GM12878 (cell line): ENCODE measurements around the gene MAP3K4. TPM values are rescaled to one million over a fixed set of nuclear protein-coding genes. Genes with fewer than 3 reads are reported as not detected.

Source experiments
- ATAC-seq: fragments of 200-7000 bp; cut with Tn5 transposase; 3 replicates; pipeline ENCODE4 v1.9.1; 2020; ENCODE audit warnings: mild to moderate bottlenecking, moderate library complexity
- BruUV-seq: library from RNA; stranded (reverse); fragments of 400-500 nt; replicated peaks from 2 replicates; lab custom pipeline; 2021; lab: Mats Ljungman, UMichigan
- CTCF ChIA-PET: fragments of 300-600 bp; sonication (Branson Sonifier 250); formaldehyde crosslinking; extraction: SDS; loops from one replicate; lab custom pipeline; 2021; ENCODE audit warnings: inconsistent platforms; lab: Yijun Ruan, JAX
- POLR2A ChIA-PET: fragments of 350-600 bp; formaldehyde crosslinking; extraction: SDS; loops from one replicate; lab custom pipeline; 2021; ENCODE audit warnings: inconsistent platforms; lab: Charles Lee
- RAD21 ChIA-PET: fragments of 300-600 bp; sonication (Branson Sonifier 250); formaldehyde crosslinking; loops from one replicate; lab custom pipeline; 2023; ENCODE audit warnings: antibody characterized with exemption; ENCODE audit not compliant: unreplicated experiment; lab: Charles Lee
- SMC1A ChIA-PET: fragments of 300-600 bp; sonication (Branson Sonifier 250); formaldehyde crosslinking; loops from one replicate; lab custom pipeline; 2023; ENCODE audit not compliant: unreplicated experiment, uncharacterized antibody; lab: Charles Lee
- DNase-seq: peaks from one replicate; pipeline ENCODE4 v3.0.0-alpha.2; 2011; ENCODE audit warnings: low read depth, low spot score
- FAIRE-seq: peaks from 3 replicates; lab custom pipeline; 2011; peaks lifted over from hg19 to GRCh38; lab: Jason Lieb, UNC
- H2AFZ ChIP-seq: 2 replicates; pipeline ENCODE4 v1.6.0; 2011; ENCODE audit warnings: low read depth, low read length, control low read depth; ENCODE audit not compliant: control insufficient read depth
- H3K27ac ChIP-seq: 2 replicates; pipeline ENCODE4 v1.5.1; 2011; ENCODE audit warnings: control low read depth; ENCODE audit not compliant: control insufficient read depth, insufficient read depth
- H3K27me3 ChIP-seq, 2 experiments: replicated peaks in 1 of 2; 2 replicates each; pipeline versions ENCODE4 v1.6.0 to v1.6.1; 2011; ENCODE audit warnings: low read length in 1 of 2; ENCODE audit not compliant: control insufficient read depth in 2 of 2, insufficient read depth in 2 of 2
- H3K36me3 ChIP-seq, 2 experiments: 2 replicates each; pipeline ENCODE4 v1.5.1; 2011; ENCODE audit warnings: low read length in 1 of 2; ENCODE audit not compliant: control insufficient read depth in 2 of 2, insufficient read depth in 2 of 2
- H3K4me1 ChIP-seq: 2 replicates; pipeline ENCODE4 v1.6.1; 2011; ENCODE audit warnings: mild to moderate bottlenecking, low read length, moderate library complexity, mixed read lengths; ENCODE audit not compliant: control insufficient read depth, insufficient read depth
- H3K4me2 ChIP-seq: 2 replicates; pipeline ENCODE4 v1.6.0; 2011; ENCODE audit warnings: control low read depth; ENCODE audit not compliant: control insufficient read depth, insufficient read depth
- H3K4me3 ChIP-seq: fragments of 200-600 bp; sonication (generic); 2 replicates; pipeline ENCODE4 v1.5.1; 2016
- H3K79me2 ChIP-seq: 2 replicates; pipeline ENCODE4 v1.6.0; 2011; ENCODE audit warnings: low read length; ENCODE audit not compliant: control insufficient read depth, insufficient read depth
- H3K9ac ChIP-seq: 2 replicates; pipeline ENCODE4 v1.8.0; 2011; ENCODE audit warnings: low read length, control low read depth, mixed read lengths; ENCODE audit not compliant: control insufficient read depth, insufficient read depth
- H3K9me3 ChIP-seq: replicated peaks from 3 replicates; pipeline ENCODE4 v1.5.1; 2011; ENCODE audit warnings: mild to moderate bottlenecking, low read length; ENCODE audit not compliant: control insufficient read depth, insufficient read depth
- H4K20me1 ChIP-seq: 2 replicates; pipeline ENCODE4 v1.6.0; 2011; ENCODE audit not compliant: control insufficient read depth, insufficient read depth
- BCLAF1 ChIP-seq: fragments of 450-650 bp; IDR thresholded peaks from 2 replicates; pipeline ENCODE4 v1.6.1; 2017; ENCODE audit warnings: antibody characterized with exemption, mild to moderate bottlenecking, moderate library complexity
- DPF2 ChIP-seq: fragments of 450-650 bp; IDR thresholded peaks from 2 replicates; pipeline ENCODE4 v1.6.1; 2017; ENCODE audit warnings: mild to moderate bottlenecking
- IRF4 ChIP-seq: IDR thresholded peaks from 2 replicates; pipeline ENCODE4 v1.6.1; 2011; ENCODE audit warnings: low read depth, low read length
- MEF2A ChIP-seq: IDR thresholded peaks from 2 replicates; pipeline ENCODE4 v1.6.1; 2011; ENCODE audit warnings: low read depth, mild to moderate bottlenecking, low read length, moderate library complexity; ENCODE audit not compliant: insufficient read depth
- MTA2 ChIP-seq: fragments of 450-650 bp; IDR thresholded peaks from 2 replicates; pipeline ENCODE4 v1.6.1; 2016; ENCODE audit warnings: low read depth, mild to moderate bottlenecking, moderate library complexity
- MYC ChIP-seq: IDR thresholded peaks from 2 replicates; pipeline ENCODE4 v1.6.1; 2011; ENCODE audit warnings: mild to moderate bottlenecking, low read length, moderate library complexity, inconsistent platforms; ENCODE audit not compliant: insufficient read depth, insufficient replicate concordance, insufficient read length, severe bottlenecking
- NFIC ChIP-seq: IDR thresholded peaks from 2 replicates; pipeline ENCODE4 v1.6.1; 2012; ENCODE audit warnings: low read depth, mild to moderate bottlenecking, inconsistent platforms, low read length, moderate library complexity
- RCOR1 ChIP-seq: conservative IDR thresholded peaks from 2 replicates; pipeline ENCODE4 v1.6.1; 2012; ENCODE audit warnings: low read depth, low read length, improper control_type of control experiment
- YY1 ChIP-seq: IDR thresholded peaks from 2 replicates; pipeline ENCODE4 v1.6.1; 2011; ENCODE audit warnings: low read depth, mild to moderate bottlenecking, low read length
- ZNF274 ChIP-seq: IDR thresholded peaks from one replicate; pipeline ENCODE4 v1.8.0; 2011; ENCODE audit not compliant: insufficient read length, insufficient read depth
- ZNF384 ChIP-seq: IDR thresholded peaks from 2 replicates; pipeline ENCODE4 v1.6.1; 2012; ENCODE audit warnings: low read depth, mild to moderate bottlenecking, low read length, improper control_type of control experiment, borderline replicate concordance
- ZZZ3 ChIP-seq: IDR thresholded peaks from 2 replicates; pipeline ENCODE4 v1.6.1; 2011; ENCODE audit warnings: low read depth; ENCODE audit not compliant: control insufficient read depth, insufficient read length
- WGBS: methylation state at CpG from one replicate; pipeline ENCODE4 v1.1.6; 2016; ENCODE audit warnings: low lambda C conversion rate; ENCODE audit not compliant: insufficient replicate concordance, insufficient coverage; ENCODE audit errors: missing lambda C conversion rate; 5-methylcytosine and 5-hydroxymethylcytosine counted together
- in situ Hi-C: fragments of 300-500 bp; cut with MboI; formaldehyde crosslinking; loops from 9 replicates; pipeline ENCODE4 v1.14.3; 2018; ENCODE audit warnings: mixed read lengths
- intact Hi-C: fragments of 100-400 bp; cut with micrococcal nuclease; formaldehyde crosslinking; loops from one replicate; pipeline ENCODE4 v1.14.2; 2022; ENCODE audit not compliant: unreplicated experiment
- polyA plus RNA-seq, 11 experiments: library from polyadenylated mRNA; depleted of rRNA in 4 of 11; unstranded in 6 of 11; stranded (reverse) in 5 of 11; fragments of >200 nt; fragmentation: Nextera tagmentation in 4 of 11; fragmentation: Illumina TruSeq in 1 of 11; extraction: Ambion mirVana in 4 of 11; extraction: Trizol in 1 of 11; gene quantifications; 1 replicate in 1 of 11; 2 replicates in 10 of 11; pipeline versions ENCODE4 v1.2.1 to v1.2.3, GENCODE V29; 2011 to 2016; ENCODE audit warnings: inconsistent platforms in 2 of 11, missing spikeins in 2 of 11, low read depth in 1 of 11
- total RNA-seq, 4 experiments: library from RNA; depleted of rRNA in 3 of 4; stranded (reverse); fragments of >200 nt in 3 of 4; fragmentation: Illumina TruSeq in 1 of 4; extraction: Trizol in 1 of 4; gene quantifications; 2 replicates each; pipeline versions ENCODE4 v1.2.1 to v1.2.3, GENCODE V29; 2013 to 2021
- TF ChIP-seq, protein P1 (sequence below): fragments of 450-650 bp; IDR thresholded peaks from 2 replicates; pipeline ENCODE4 v1.6.1; 2016; ENCODE audit warnings: mild to moderate bottlenecking, moderate library complexity, borderline replicate concordance
- TF ChIP-seq, protein P2 (sequence below): IDR thresholded peaks from 2 replicates; pipeline ENCODE4 v1.6.1; 2012; ENCODE audit warnings: low read depth, low read length, improper control_type of control experiment

The MAP3K4 gene
- total and polyA plus RNA-seq, 10 of the 15 experiments (the other 5 are each of a cell fraction or from before 2014, with no cell fraction given) = 14.0 to 44.5 (median 23.1) TPM

DNA sequence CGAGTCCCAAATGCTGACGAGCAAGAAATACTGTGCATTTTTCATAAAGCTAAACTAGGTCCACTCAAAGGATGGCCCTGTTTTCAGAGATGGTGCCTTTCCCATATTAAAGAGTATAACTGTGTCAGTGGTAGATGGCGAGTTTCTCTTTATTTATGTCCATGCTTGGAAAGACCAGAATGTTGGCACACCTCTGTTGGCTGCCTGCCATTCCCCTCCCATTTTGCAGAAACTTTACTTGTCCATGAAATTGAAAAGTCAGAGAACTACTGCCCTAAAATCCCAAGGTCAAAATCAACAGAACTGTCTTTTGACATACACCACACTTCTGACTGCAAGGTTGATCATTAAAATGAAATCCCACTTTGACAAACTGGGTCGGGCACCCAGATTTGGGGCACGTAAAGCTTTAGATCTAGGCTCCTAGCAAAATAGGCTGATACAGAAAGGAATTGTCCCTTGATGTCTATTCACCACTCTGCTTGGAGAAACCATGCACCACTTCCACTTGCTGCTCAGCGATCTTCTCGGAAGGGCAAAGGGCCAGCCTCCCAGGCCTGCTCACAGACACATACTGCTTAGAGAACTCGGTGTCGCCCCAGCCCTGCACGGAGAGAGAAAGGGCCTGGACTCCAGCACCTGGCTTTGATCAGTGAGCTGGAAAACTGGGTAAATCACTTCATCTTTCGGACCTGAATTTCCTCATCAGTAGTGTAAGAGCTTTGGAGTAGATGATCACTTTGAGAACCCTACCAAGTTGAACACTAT lies 152.3 kb downstream of the MAP3K4 start (continued):
- TF ChIP-seq MEF2A (no peak), NFIC (no peak), YY1 (no peak)

DNA sequence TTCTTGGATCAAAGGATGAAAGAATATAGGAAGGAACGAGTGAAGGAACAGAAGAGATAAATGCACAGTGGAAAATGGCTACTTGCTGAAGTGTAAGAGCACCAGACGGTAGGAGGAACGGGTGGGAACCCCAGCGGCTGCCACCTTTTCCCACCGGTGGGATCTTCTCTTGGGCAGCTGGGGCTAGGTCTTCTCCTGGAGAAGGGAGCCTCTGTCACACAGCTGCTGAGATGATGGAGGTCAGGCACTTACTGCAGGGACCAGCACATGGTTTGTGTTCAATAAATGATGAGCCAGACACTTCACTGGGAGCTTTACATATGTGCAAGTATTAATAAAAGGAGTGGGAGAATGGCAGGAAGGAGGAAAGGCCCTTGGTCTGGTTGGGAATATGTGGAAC lies 158.6 kb downstream of the MAP3K4 start:
- Histone ChIP-seq H3K4me2 (no peak overlapping the region), H3K9me3 (no peaks in the 10 kb centered on the region), H3K4me3 (no peak overlapping the region), H3K9ac (no peak overlapping the region), H3K79me2 (no peaks in the 10 kb centered on the region), H3K4me1 (no peaks in the 10 kb centered on the region), H3K27ac (no peak overlapping the region), H2AFZ (no peak overlapping the region), H3K27me3 (no peaks in the 10 kb centered on the region), H4K20me1 (no peaks in the 10 kb centered on the region), H3K36me3 (no peaks in the 10 kb centered on the region)
- ATAC-seq (no peak), FAIRE-seq (no peak), DNase-seq (no peak)
- RAD21 ChIA-PET = no interaction called here
- BruUV-seq = no TSS peak
- POLR2A ChIA-PET = no interaction called here
- CTCF ChIA-PET = interaction anchor here (0.6 to 1.2 kb wide), 3 partner anchors 157 to 474 kb away, joined by 3 read pairs; no protein-coding TSS in a partner anchor
- in situ Hi-C loops = no loop called here
- WGBS = 44% methylated on average over 5 of the region's 5 CpGs
- SMC1A ChIA-PET = interaction anchor here (1.2 kb wide), 1 partner anchor 221 kb away, joined by 4 read pairs; no protein-coding TSS in a partner anchor
- intact Hi-C loops = loop anchor here (5.0 kb wide), 1 partner anchor 222 kb away; no protein-coding TSS in a partner anchor
- TF ChIP-seq IRF4 (no peak), MYC (no peak), RCOR1 (no peak), BCLAF1 (no peak), ZNF274 (no peak), MTA2 (no peak), ZZZ3 (no peak), ZNF384 (no peak), DPF2 (no peak)
- TF ChIP-seq, protein P1, sequence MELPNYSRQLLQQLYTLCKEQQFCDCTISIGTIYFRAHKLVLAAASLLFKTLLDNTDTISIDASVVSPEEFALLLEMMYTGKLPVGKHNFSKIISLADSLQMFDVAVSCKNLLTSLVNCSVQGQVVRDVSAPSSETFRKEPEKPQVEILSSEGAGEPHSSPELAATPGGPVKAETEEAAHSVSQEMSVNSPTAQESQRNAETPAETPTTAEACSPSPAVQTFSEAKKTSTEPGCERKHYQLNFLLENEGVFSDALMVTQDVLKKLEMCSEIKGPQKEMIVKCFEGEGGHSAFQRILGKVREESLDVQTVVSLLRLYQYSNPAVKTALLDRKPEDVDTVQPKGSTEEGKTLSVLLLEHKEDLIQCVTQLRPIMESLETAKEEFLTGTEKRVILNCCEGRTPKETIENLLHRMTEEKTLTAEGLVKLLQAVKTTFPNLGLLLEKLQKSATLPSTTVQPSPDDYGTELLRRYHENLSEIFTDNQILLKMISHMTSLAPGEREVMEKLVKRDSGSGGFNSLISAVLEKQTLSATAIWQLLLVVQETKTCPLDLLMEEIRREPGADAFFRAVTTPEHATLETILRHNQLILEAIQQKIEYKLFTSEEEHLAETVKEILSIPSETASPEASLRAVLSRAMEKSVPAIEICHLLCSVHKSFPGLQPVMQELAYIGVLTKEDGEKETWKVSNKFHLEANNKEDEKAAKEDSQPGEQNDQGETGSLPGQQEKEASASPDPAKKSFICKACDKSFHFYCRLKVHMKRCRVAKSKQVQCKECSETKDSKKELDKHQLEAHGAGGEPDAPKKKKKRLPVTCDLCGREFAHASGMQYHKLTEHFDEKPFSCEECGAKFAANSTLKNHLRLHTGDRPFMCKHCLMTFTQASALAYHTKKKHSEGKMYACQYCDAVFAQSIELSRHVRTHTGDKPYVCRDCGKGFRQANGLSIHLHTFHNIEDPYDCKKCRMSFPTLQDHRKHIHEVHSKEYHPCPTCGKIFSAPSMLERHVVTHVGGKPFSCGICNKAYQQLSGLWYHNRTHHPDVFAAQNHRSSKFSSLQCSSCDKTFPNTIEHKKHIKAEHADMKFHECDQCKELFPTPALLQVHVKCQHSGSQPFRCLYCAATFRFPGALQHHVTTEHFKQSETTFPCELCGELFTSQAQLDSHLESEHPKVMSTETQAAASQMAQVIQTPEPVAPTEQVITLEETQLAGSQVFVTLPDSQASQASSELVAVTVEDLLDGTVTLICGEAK = no peak
- TF ChIP-seq, protein P2, sequence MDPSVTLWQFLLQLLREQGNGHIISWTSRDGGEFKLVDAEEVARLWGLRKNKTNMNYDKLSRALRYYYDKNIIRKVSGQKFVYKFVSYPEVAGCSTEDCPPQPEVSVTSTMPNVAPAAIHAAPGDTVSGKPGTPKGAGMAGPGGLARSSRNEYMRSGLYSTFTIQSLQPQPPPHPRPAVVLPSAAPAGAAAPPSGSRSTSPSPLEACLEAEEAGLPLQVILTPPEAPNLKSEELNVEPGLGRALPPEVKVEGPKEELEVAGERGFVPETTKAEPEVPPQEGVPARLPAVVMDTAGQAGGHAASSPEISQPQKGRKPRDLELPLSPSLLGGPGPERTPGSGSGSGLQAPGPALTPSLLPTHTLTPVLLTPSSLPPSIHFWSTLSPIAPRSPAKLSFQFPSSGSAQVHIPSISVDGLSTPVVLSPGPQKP = no peak
